D721Med (cell line): ENCODE measurements around the gene CHST15.

ENCODE experiments used
- DNase-seq: peaks from one replicate; pipeline ENCODE4 v3.0.0; 2011; ENCODE audit warnings: low spot score; ENCODE audit not compliant: insufficient read length
- FAIRE-seq: peaks from 2 replicates; lab custom pipeline; 2011; peaks lifted over from hg19 to GRCh38; lab: Jason Lieb, UNC
- CTCF ChIP-seq: IDR thresholded peaks from 2 replicates; pipeline ENCODE4 v1.5.1; 2012; ENCODE audit warnings: mild to moderate bottlenecking, control low read depth; ENCODE audit not compliant: insufficient read depth; ENCODE audit errors: missing control alignments

CHST15 gene

GRCh38 chr10:124013916-124014315 lies 79.5 kb downstream of the CHST15 start:
- no peak for FAIRE-seq
- DNase-seq = no peak
- no peak for TF ChIP-seq CTCF

GRCh38 chr10:124012991-124013390 lies 80.4 kb downstream of the CHST15 start:
- no peak for TF ChIP-seq CTCF
- no peak for DNase-seq
- no peak for FAIRE-seq

- TF ChIP-seq CTCF = no peak
- DNase-seq = no peak
- no peak for FAIRE-seq
These were observed 80.8 kb downstream of the CHST15 start for GRCh38 chr10:124012583-124012982.

- no peak for TF ChIP-seq CTCF
- no peak for DNase-seq
- no peak for FAIRE-seq
These were observed 81.3 kb downstream of the CHST15 start for GRCh38 chr10:124012066-124012465.

- no peak for TF ChIP-seq CTCF
- no peak for DNase-seq
- FAIRE-seq = no peak
These were observed 81.9 kb downstream of the CHST15 start for GRCh38 chr10:124011464-124011863.

DNA sequence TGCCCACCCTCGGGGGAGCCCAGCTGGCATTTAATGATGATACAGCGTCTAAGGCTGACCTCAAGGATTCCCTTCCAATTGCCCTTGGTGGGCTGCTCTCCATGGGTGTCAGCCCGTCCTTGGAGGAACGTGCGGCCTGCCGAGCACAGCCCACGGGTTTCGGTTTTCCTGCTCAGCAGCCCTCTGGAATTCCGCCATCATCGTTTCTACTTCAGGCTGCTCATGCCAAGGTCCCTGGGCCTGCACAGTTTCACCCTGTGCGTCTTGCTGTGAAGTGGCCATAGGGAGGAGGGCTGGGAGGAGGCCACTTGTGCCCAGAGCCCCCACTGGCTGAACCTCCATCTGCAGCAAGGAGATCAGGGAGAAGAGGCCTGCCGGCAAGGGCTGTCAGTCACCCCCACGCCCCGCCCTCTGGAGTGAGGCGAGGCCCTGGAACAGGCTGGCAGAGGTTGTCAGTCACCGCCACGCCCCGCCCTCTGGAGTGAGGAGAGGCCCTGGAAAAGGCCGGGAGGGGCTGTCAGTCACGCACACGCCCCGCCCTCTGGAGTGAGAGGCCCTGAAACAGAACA lies 82.8 kb downstream of the CHST15 start:
- no peak for DNase-seq
- FAIRE-seq = no peak
- no peak for TF ChIP-seq CTCF

DNA sequence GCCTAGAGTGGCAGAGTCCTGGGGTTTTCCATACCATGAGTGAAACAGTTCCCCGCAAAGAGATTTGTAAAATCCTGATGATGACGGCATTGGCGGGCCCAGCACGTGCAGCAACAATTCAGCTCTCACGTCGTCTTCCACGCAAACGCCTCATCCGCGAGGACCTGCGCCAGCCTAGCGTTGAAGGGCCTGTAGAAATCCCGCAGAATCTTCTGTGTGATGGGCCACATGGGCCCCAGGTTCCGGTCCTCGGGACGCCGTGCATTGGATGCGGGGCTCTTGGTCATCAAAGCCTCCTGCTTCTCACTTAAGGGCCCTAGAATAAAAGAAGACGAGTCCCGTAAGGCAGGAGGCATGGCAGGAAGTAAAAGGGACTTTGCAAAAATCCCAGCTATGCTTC lies 83.4 kb downstream of the CHST15 start:
- TF ChIP-seq CTCF = no peak
- FAIRE-seq (no peak), DNase-seq (no peak)
